ENCODE results near the gene PTPRN2.

Gene PTPRN2

GRCh38 chr7:157560258-157560654 is 1027.4 kb downstream of the PTPRN2 start:
- FAIRE-seq (no peak), DNase-seq (ENCODE audit: insufficient read length, low spot score) (no peak)
- TF ChIP-seq CTCF (IDR thresholded peaks at IDR 0.05; ENCODE audit: insufficient read depth, missing control alignments), result no peak

GRCh38 chr7:157559596-157560257 is 1027.9 kb downstream of the PTPRN2 start:
- FAIRE-seq (no peak), DNase-seq (ENCODE audit: insufficient read length, low spot score) (no peak)
- TF ChIP-seq CTCF (IDR thresholded peaks at IDR 0.05; ENCODE audit: insufficient read depth, missing control alignments), result no peak

GRCh38 chr7:157558875-157559595 is 1028.6 kb downstream of the PTPRN2 start:
- FAIRE-seq, result no peak
- TF ChIP-seq CTCF (IDR thresholded peaks at IDR 0.05; ENCODE audit: insufficient read depth, missing control alignments), result no peak
- DNase-seq (ENCODE audit: insufficient read length, low spot score), result no peak

GRCh38 chr7:157558516-157558874 is 1029.1 kb downstream of the PTPRN2 start:
- FAIRE-seq (no peak), DNase-seq (ENCODE audit: insufficient read length, low spot score) (no peak)
- no peak for TF ChIP-seq CTCF (IDR thresholded peaks at IDR 0.05; ENCODE audit: insufficient read depth, missing control alignments)

GRCh38 chr7:157558061-157558460 is 1029.6 kb downstream of the PTPRN2 start:
- no peak for TF ChIP-seq CTCF (IDR thresholded peaks at IDR 0.05; ENCODE audit: insufficient read depth, missing control alignments)
- DNase-seq (ENCODE audit: insufficient read length, low spot score) (no peak), FAIRE-seq (no peak)

GRCh38 chr7:157557263-157557662 is 1030.4 kb downstream of the PTPRN2 start:
- no peak for TF ChIP-seq CTCF (IDR thresholded peaks at IDR 0.05; ENCODE audit: insufficient read depth, missing control alignments)
- DNase-seq (ENCODE audit: insufficient read length, low spot score) (no peak), FAIRE-seq (no peak)

- DNase-seq (ENCODE audit: insufficient read length, low spot score) (no peak), FAIRE-seq (no peak)
- TF ChIP-seq CTCF (IDR thresholded peaks at IDR 0.05; ENCODE audit: insufficient read depth, missing control alignments), result no peak
These were observed 1031.0 kb downstream of the PTPRN2 start for GRCh38 chr7:157556642-157556944.
